HepG2 (cell line): Measurements from ENCODE around the gene GPS1. TPM values are rescaled to one million over a fixed set of nuclear protein-coding genes. Genes with fewer than 3 reads are reported as not detected.

Experiments
- ATAC-seq: fragments of 200-7000 bp; cut with Tn5 transposase; 3 replicates; pipeline ENCODE4 v1.9.1; 2020; ENCODE audit warnings: mild to moderate bottlenecking, moderate library complexity
- BruUV-seq: library from RNA; stranded (reverse); fragments of 400-500 nt; replicated peaks from 2 replicates; lab custom pipeline; 2021; lab: Mats Ljungman, UMichigan
- CTCF ChIA-PET: fragments of 300-600 bp; formaldehyde crosslinking; extraction: SDS; loops from one replicate; lab custom pipeline; 2021; ENCODE audit warnings: low total read pairs, inconsistent platforms, low intra/inter-chr PET ratio; lab: Yijun Ruan, JAX
- POLR2A ChIA-PET: fragments of 350-600 bp; sonication (Branson Sonifier 250); formaldehyde crosslinking; loops from one replicate; lab custom pipeline; 2020; ENCODE audit warnings: antibody characterized with exemption, inconsistent platforms; lab: Yijun Ruan, JAX
- DNase-seq: peaks from one replicate; pipeline ENCODE4 v3.0.0-alpha.2; 2015; ENCODE audit warnings: low spot score
- FAIRE-seq: peaks from 3 replicates; lab custom pipeline; 2011; peaks lifted over from hg19 to GRCh38; lab: Jason Lieb, UNC
- H2AFZ ChIP-seq: one replicate; pipeline ENCODE4 v1.6.1; 2011; ENCODE audit warnings: low read length, inconsistent platforms
- H3K27ac ChIP-seq: fragments of 300-600 bp; 3 replicates; pipeline ENCODE4 v1.8.0; 2011; ENCODE audit warnings: mixed run types, mild to moderate bottlenecking, mixed read lengths, low read length, inconsistent platforms; ENCODE audit not compliant: insufficient read depth; ENCODE audit errors: extremely low read length
- H3K27me3 ChIP-seq, 2 experiments: fragments of 200-600 bp in 1 of 2; 2 replicates in 1 of 2; 3 replicates in 1 of 2; pipeline versions ENCODE4 v1.6.0 to v1.8.0; 2011; ENCODE audit warnings: low read length in 2 of 2, mild to moderate bottlenecking in 2 of 2, moderate library complexity in 2 of 2, inconsistent platforms in 1 of 2; ENCODE audit not compliant: insufficient read depth in 2 of 2, control insufficient read depth in 1 of 2
- H3K36me3 ChIP-seq, 2 experiments: fragments of 200-600 bp in 1 of 2; replicated peaks in 1 of 2; 2 replicates in 1 of 2; 3 replicates in 1 of 2; pipeline versions ENCODE4 v1.5.1 to v1.8.0; 2011; ENCODE audit warnings: low read length in 2 of 2, inconsistent platforms in 1 of 2; ENCODE audit not compliant: insufficient read depth in 2 of 2, control insufficient read depth in 1 of 2
- H3K4me1 ChIP-seq: 2 replicates; pipeline ENCODE4 v1.5.1; 2012; ENCODE audit warnings: low read length, inconsistent platforms; ENCODE audit not compliant: insufficient read depth
- H3K4me2 ChIP-seq: 2 replicates; pipeline ENCODE4 v1.6.0; 2011; ENCODE audit warnings: low read depth, low read length, inconsistent platforms
- H3K4me3 ChIP-seq, 3 experiments: fragments of 200-600 bp in 1 of 3; sonication (generic), shearing (Covaris generic) in 1 of 3; replicated peaks in 1 of 3; 2 replicates each; pipeline ENCODE4 v1.5.1; 2011 to 2016; ENCODE audit warnings: low read length in 3 of 3, inconsistent platforms in 2 of 3, low read depth in 2 of 3, mild to moderate bottlenecking in 2 of 3, control low read depth in 1 of 3, mixed read lengths in 1 of 3; ENCODE audit not compliant: insufficient read depth in 1 of 3
- H3K79me2 ChIP-seq: one replicate; pipeline ENCODE4 v1.6.1; 2011; ENCODE audit warnings: low read length, inconsistent platforms; ENCODE audit not compliant: insufficient read depth
- H3K9ac ChIP-seq: 2 replicates; pipeline ENCODE4 v1.6.0; 2011; ENCODE audit warnings: mild to moderate bottlenecking, low read depth, low read length, inconsistent platforms; ENCODE audit not compliant: insufficient read depth
- H3K9me3 ChIP-seq: 2 replicates; pipeline ENCODE4 v1.5.1; 2012; ENCODE audit warnings: mild to moderate bottlenecking, low read length
- H4K20me1 ChIP-seq: 2 replicates; pipeline ENCODE4 v1.6.0; 2011; ENCODE audit warnings: inconsistent platforms, mild to moderate bottlenecking, low read length, moderate library complexity; ENCODE audit not compliant: insufficient read depth
- RBFOX2 ChIP-seq: fragments of 200-400 bp; formaldehyde crosslinking; IDR thresholded peaks from 2 replicates; pipeline ENCODE4 v1.6.1; 2017; ENCODE audit warnings: low read depth, mild to moderate bottlenecking, low read length
- REXO4 ChIP-seq: sonication (generic); formaldehyde crosslinking; IDR thresholded peaks from 2 replicates; pipeline ENCODE4 v1.8.0; 2022; ENCODE audit warnings: missing genetic modification reagents, mild to moderate bottlenecking, borderline replicate concordance
- SMAD1 ChIP-seq: sonication (generic); formaldehyde crosslinking; IDR thresholded peaks from 2 replicates; pipeline ENCODE4 v1.4.0; 2020; ENCODE audit warnings: missing genetic modification reagents, low read depth, mild to moderate bottlenecking, borderline replicate concordance
- THAP9 ChIP-seq: sonication (generic); formaldehyde crosslinking; IDR thresholded peaks from 2 replicates; pipeline ENCODE4; 2020; ENCODE audit warnings: missing genetic modification reagents, mild to moderate bottlenecking, borderline replicate concordance
- U2AF2 ChIP-seq: fragments of 200-400 bp; formaldehyde crosslinking; IDR thresholded peaks from 2 replicates; pipeline ENCODE4 v1.6.1; 2017; ENCODE audit warnings: low read depth, mild to moderate bottlenecking, low read length
- ZBTB42 ChIP-seq: sonication (generic); formaldehyde crosslinking; IDR thresholded peaks from 2 replicates; pipeline ENCODE4 v1.5.0; 2020; ENCODE audit warnings: mild to moderate bottlenecking, missing genetic modification reagents
- ZNF337 ChIP-seq: sonication (generic); formaldehyde crosslinking; IDR thresholded peaks from 2 replicates; pipeline ENCODE4 v1.5.1; 2020; ENCODE audit warnings: missing genetic modification reagents, low read depth, mild to moderate bottlenecking, borderline replicate concordance
- ZNF552 ChIP-seq: sonication (generic); formaldehyde crosslinking; IDR thresholded peaks from 2 replicates; pipeline ENCODE4 v1.9.0; 2022; ENCODE audit warnings: missing genetic modification reagents, mild to moderate bottlenecking, borderline replicate concordance
- ZNF558 ChIP-seq: sonication (generic); formaldehyde crosslinking; IDR thresholded peaks from 2 replicates; pipeline ENCODE4 v1.9.0; 2022; ENCODE audit warnings: mild to moderate bottlenecking, missing genetic modification reagents, borderline replicate concordance
- ZSCAN25 ChIP-seq: sonication (generic); formaldehyde crosslinking; IDR thresholded peaks from 2 replicates; pipeline ENCODE4 v1.8.0; 2022; ENCODE audit warnings: mild to moderate bottlenecking, missing genetic modification reagents
- WGBS: methylation state at CpG from one replicate; pipeline ENCODE4 v1.1.6; 2017; ENCODE audit warnings: low lambda C conversion rate; 5-methylcytosine and 5-hydroxymethylcytosine counted together
- in situ Hi-C: cut with HindIII; loops from 2 replicates; pipeline ENCODE4 v1.10.0; 2017; ENCODE audit warnings: low pct_unique_long_range_greater_than_20kb; ENCODE audit not compliant: extremely low pct_ligation_motif_present
- intact Hi-C: fragments of 100-400 bp; cut with micrococcal nuclease; formaldehyde crosslinking; loops from one replicate; pipeline ENCODE4 v1.10.0; 2022; ENCODE audit not compliant: unreplicated experiment
- polyA plus RNA-seq, 8 experiments: library from polyadenylated mRNA; depleted of rRNA in 3 of 8; stranded (reverse) in 7 of 8; unstranded in 1 of 8; fragments of >200 nt; fragmentation: Illumina TruSeq in 4 of 8; extraction: Trizol in 4 of 8; gene quantifications; 2 replicates each; pipeline versions ENCODE4 v1.2.1 to v1.2.3, GENCODE V29; 2011 to 2016; ENCODE audit warnings: low read depth in 4 of 8, missing spikeins in 1 of 8, mixed read lengths in 1 of 8; ENCODE audit not compliant: insufficient read depth in 1 of 8
- total RNA-seq, 5 experiments: library from RNA; depleted of rRNA; stranded (reverse); fragments of >200 nt; fragmentation: Illumina TruSeq; extraction: Trizol; gene quantifications; 2 replicates each; pipeline ENCODE4 v1.2.3, GENCODE V29; 2016; ENCODE audit warnings: low read depth in 1 of 5
- TF ChIP-seq, protein P1 (sequence below): sonication (generic); formaldehyde crosslinking; conservative IDR thresholded peaks from 2 replicates; pipeline ENCODE4 v1.8.1; 2023; ENCODE audit warnings: missing genetic modification reagents
- TF ChIP-seq, protein P2 (sequence below): sonication (generic); formaldehyde crosslinking; conservative IDR thresholded peaks from 2 replicates; pipeline ENCODE4 v1.4.0; 2020; ENCODE audit warnings: missing genetic modification reagents

The GPS1 gene
- total and polyA plus RNA-seq, 2 of the 13 experiments (the other 11 are each of a cell fraction or from before 2014, with no cell fraction given): 124 to 128 TPM

GRCh38 chr17:82058230-82058854 lies 6.6 kb downstream of the GPS1 start (continued):
- TF ChIP-seq RBFOX2: peak; percentile 82
- TF ChIP-seq ZBTB42 (CRISPR knock-in tag): 0 out of 2 replicates have a peak, but pooled peaks have one; percentile 38
- TF ChIP-seq ZNF552 (CRISPR knock-in tag): 0 out of 2 replicates have a peak, but pooled peaks have one; percentile 36

GRCh38 chr17:82058855-82059249 lies 7.2 kb downstream of the GPS1 start:
- intact Hi-C loops (no loop called here), in situ Hi-C loops (no loop called here)
- FAIRE-seq (no peak), ATAC-seq (no peak), DNase-seq (no peak)
- Histone ChIP-seq H3K4me2 (no peak overlapping the region), H4K20me1 (no peaks in the 10 kb centered on the region), H3K4me1 (peaks cover 42% of the 10 kb centered on the region), H3K4me3 (no peak overlapping the region), H2AFZ (no peak overlapping the region), H3K27ac (peak overlapping the region; percentile 91), H3K9me3 (no peaks in the 10 kb centered on the region), H3K9ac (peak overlapping the region; percentile 5; the same call in 1 of the 2 replicates), H3K36me3 (peaks cover 50 to 80% of the 10 kb centered on the region in 2 experiments), H3K79me2 (peaks cover 4% of the 10 kb centered on the region), H3K27me3 (no peaks in the 10 kb centered on the region)
- BruUV-seq: no TSS peak
- POLR2A ChIA-PET: interaction anchor here (1.0 kb wide), 2 partner anchors 21 to 40 kb away, joined by 4 read pairs; partner anchors contain the start of gene DCXR
- WGBS: 100% methylated on average over 3 of the region's 10 CpGs
- CTCF ChIA-PET: no interaction called here
- TF ChIP-seq U2AF2: no peak
- no peak for TF ChIP-seq SMAD1 (CRISPR knock-in tag)
- 0 out of 2 replicates have a peak, but pooled peaks have one; percentile 56 for TF ChIP-seq ZNF558 (CRISPR knock-in tag)
- TF ChIP-seq ZSCAN25 (CRISPR knock-in tag): no peak
- no peak for TF ChIP-seq REXO4 (CRISPR knock-in tag)
- peak; percentile 53 for TF ChIP-seq RBFOX2
- TF ChIP-seq ZNF337 (CRISPR knock-in tag): no peak
- TF ChIP-seq, protein P1, sequence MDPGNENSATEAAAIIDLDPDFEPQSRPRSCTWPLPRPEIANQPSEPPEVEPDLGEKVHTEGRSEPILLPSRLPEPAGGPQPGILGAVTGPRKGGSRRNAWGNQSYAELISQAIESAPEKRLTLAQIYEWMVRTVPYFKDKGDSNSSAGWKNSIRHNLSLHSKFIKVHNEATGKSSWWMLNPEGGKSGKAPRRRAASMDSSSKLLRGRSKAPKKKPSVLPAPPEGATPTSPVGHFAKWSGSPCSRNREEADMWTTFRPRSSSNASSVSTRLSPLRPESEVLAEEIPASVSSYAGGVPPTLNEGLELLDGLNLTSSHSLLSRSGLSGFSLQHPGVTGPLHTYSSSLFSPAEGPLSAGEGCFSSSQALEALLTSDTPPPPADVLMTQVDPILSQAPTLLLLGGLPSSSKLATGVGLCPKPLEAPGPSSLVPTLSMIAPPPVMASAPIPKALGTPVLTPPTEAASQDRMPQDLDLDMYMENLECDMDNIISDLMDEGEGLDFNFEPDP (CRISPR knock-in tag): 0 out of 2 replicates have a peak, but pooled peaks have one; percentile 56
- 0 out of 2 replicates have a peak, but pooled peaks have one; percentile 17 for TF ChIP-seq THAP9
- TF ChIP-seq, protein P2, sequence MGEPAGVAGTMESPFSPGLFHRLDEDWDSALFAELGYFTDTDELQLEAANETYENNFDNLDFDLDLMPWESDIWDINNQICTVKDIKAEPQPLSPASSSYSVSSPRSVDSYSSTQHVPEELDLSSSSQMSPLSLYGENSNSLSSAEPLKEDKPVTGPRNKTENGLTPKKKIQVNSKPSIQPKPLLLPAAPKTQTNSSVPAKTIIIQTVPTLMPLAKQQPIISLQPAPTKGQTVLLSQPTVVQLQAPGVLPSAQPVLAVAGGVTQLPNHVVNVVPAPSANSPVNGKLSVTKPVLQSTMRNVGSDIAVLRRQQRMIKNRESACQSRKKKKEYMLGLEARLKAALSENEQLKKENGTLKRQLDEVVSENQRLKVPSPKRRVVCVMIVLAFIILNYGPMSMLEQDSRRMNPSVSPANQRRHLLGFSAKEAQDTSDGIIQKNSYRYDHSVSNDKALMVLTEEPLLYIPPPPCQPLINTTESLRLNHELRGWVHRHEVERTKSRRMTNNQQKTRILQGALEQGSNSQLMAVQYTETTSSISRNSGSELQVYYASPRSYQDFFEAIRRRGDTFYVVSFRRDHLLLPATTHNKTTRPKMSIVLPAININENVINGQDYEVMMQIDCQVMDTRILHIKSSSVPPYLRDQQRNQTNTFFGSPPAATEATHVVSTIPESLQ: no peak
